ENCODE results near the gene GCK. TPM values are rescaled to one million over a fixed set of nuclear protein-coding genes. Genes with fewer than 3 reads are reported as not detected.

The GCK gene
- polyA plus RNA-seq, 1 of the 3 experiments (the other 2 are of a cell fraction): 1.6 TPM

GRCh38 chr7:44108768-44109750 is 80.2 kb downstream of the GCK start:
- no peak overlapping the region; the same call in 1 of the 2 replicates for H3K4me2 ChIP-seq
- peaks cover 14% of the 10 kb centered on the region for H3F3A ChIP-seq (replicated peaks; ENCODE audit: insufficient read depth)
- no peak overlapping the region for H3K4me3 ChIP-seq (ENCODE audit: low read depth in 2 of 2, low read length in 1 of 2)
- no peaks in the 10 kb centered on the region for H3K9me2 ChIP-seq
- peaks cover 27 to 73% of the 10 kb centered on the region in 2 experiments for H3K36me3 ChIP-seq (replicated peaks in 1 of 2; ENCODE audit: control insufficient read depth in 1 of 2, insufficient read depth in 2 of 2, low read length in 1 of 2)
- TF ChIP-seq MXI1 (IDR thresholded peaks at IDR 0.05; ENCODE audit: low read depth, low read length) (no peak), RCOR1 (IDR thresholded peaks at IDR 0.05; ENCODE audit: low read length) (no peak), SMC3 (IDR thresholded peaks at IDR 0.05; ENCODE audit: low read depth, low read length) (no peak), CTCF (IDR thresholded peaks at IDR 0.05) (peak; percentile 21; the same call in 1 of the 2 replicates)
- no peaks in the 10 kb centered on the region for H3K27me3 ChIP-seq (ENCODE audit: insufficient read depth)
- H3K4me1 ChIP-seq (ENCODE audit: control insufficient read depth in 1 of 2, insufficient read depth in 2 of 2, low read depth in 1 of 2, low read length in 1 of 2): peaks cover 7 to 26% of the 10 kb centered on the region in 2 experiments; a peak in 1 of 4 replicates
- H3K27ac ChIP-seq (ENCODE audit: low read depth in 2 of 2, low read length in 1 of 2): no peak overlapping the region
- peak; percentile 65 for DNase-seq
- POLR2A ChIA-PET: no interaction called here
- peaks cover 41% of the 10 kb centered on the region for H3K79me2 ChIP-seq (ENCODE audit: insufficient read depth)
- peaks cover 9% of the 10 kb centered on the region; the same call in 1 of the 2 replicates for H4K20me1 ChIP-seq (ENCODE audit: insufficient read depth)
- H3K9me3 ChIP-seq: no peaks in the 10 kb centered on the region
- 89% methylated on average over 19 of the region's 21 CpGs for WGBS (ENCODE audit: low lambda C conversion rate)
- CTCF ChIA-PET: interaction anchor here (0.7 to 2.3 kb wide), 5 partner anchors 12 to 89 kb away, joined by 3 to 7 read pairs (median 3); no protein-coding TSS in a partner anchor
- no peak overlapping the region for H2AFZ ChIP-seq (ENCODE audit: low read depth)
- H3K9ac ChIP-seq: no peak overlapping the region

GRCh38 chr7:44107961-44108767 is 81.1 kb downstream of the GCK start:
- H2AFZ ChIP-seq (ENCODE audit: low read depth): no peak overlapping the region
- H4K20me1 ChIP-seq (ENCODE audit: insufficient read depth): peaks cover 5% of the 10 kb centered on the region; the same call in 1 of the 2 replicates
- H3K79me2 ChIP-seq (ENCODE audit: insufficient read depth): peaks cover 41% of the 10 kb centered on the region
- ChIA-PET POLR2A (no interaction called here), CTCF (interaction anchor here (0.6 to 1.0 kb wide), 2 partner anchors 14 to 18 kb away, joined by 3 to 4 read pairs; no protein-coding TSS in a partner anchor)
- H3K9me3 ChIP-seq: no peaks in the 10 kb centered on the region
- H3K27ac ChIP-seq (ENCODE audit: low read depth in 2 of 2, low read length in 1 of 2): no peak overlapping the region
- peaks cover 16% of the 10 kb centered on the region for H3F3A ChIP-seq (replicated peaks; ENCODE audit: insufficient read depth)
- no peaks in the 10 kb centered on the region for H3K9me2 ChIP-seq
- H3K4me3 ChIP-seq (ENCODE audit: low read depth in 2 of 2, low read length in 1 of 2): no peak overlapping the region
- H3K36me3 ChIP-seq (replicated peaks in 1 of 2; ENCODE audit: control insufficient read depth in 1 of 2, insufficient read depth in 2 of 2, low read length in 1 of 2): peaks cover 23 to 66% of the 10 kb centered on the region in 2 experiments
- no peak overlapping the region for H3K4me2 ChIP-seq
- H3K4me1 ChIP-seq (ENCODE audit: control insufficient read depth in 1 of 2, insufficient read depth in 2 of 2, low read depth in 1 of 2, low read length in 1 of 2): peaks cover 7 to 33% of the 10 kb centered on the region in 2 experiments; a peak in 1 of 4 replicates
- H3K27me3 ChIP-seq (ENCODE audit: insufficient read depth): no peaks in the 10 kb centered on the region
- TF ChIP-seq SMC3 (IDR thresholded peaks at IDR 0.05; ENCODE audit: low read depth, low read length): no peak
- peak; percentile 43 for DNase-seq
- H3K9ac ChIP-seq: no peak overlapping the region
- WGBS (ENCODE audit: low lambda C conversion rate): 84% methylated on average over 18 of the region's 21 CpGs

All from SK-N-SH (cell line).